HepG2 (cell line): Measurements from ENCODE around the gene ZNF653. TPM values are rescaled to one million over a fixed set of nuclear protein-coding genes. Genes with fewer than 3 reads are reported as not detected.

Experiments
- AHR ChIP-seq: IDR thresholded peaks from 2 replicates; pipeline ENCODE4 v1.6.1; 2018; ENCODE audit warnings: missing genetic modification reagents, missing compliant biosample characterization
- E2F2 ChIP-seq: sonication (generic); formaldehyde crosslinking; IDR thresholded peaks from 2 replicates; pipeline ENCODE4 v1.4.0; 2020; ENCODE audit warnings: missing genetic modification reagents, borderline replicate concordance
- GATAD2A ChIP-seq: IDR thresholded peaks from 2 replicates; pipeline ENCODE4 v1.6.1; 2016
- JUN ChIP-seq: sonication (generic); formaldehyde crosslinking; IDR thresholded peaks from 2 replicates; pipeline ENCODE4 v1.4.0; 2020; ENCODE audit warnings: mild to moderate bottlenecking, missing genetic modification reagents
- KAT7 ChIP-seq: IDR thresholded peaks from 2 replicates; pipeline ENCODE4 v1.6.1; 2018; ENCODE audit warnings: borderline replicate concordance, missing compliant biosample characterization
- MZF1 ChIP-seq: sonication (generic); formaldehyde crosslinking; IDR thresholded peaks from 2 replicates; pipeline ENCODE4 v1.8.1; 2023; ENCODE audit warnings: mild to moderate bottlenecking, missing genetic modification reagents, borderline replicate concordance
- NR0B2 ChIP-seq: sonication (generic); formaldehyde crosslinking; IDR thresholded peaks from 2 replicates; pipeline ENCODE4 v1.4.0; 2020; ENCODE audit warnings: mild to moderate bottlenecking, missing genetic modification reagents
- ONECUT2 ChIP-seq: sonication (generic); formaldehyde crosslinking; IDR thresholded peaks from 2 replicates; pipeline ENCODE4 v1.4.0; 2020; ENCODE audit warnings: missing genetic modification reagents
- SETDB1 ChIP-seq: sonication (generic); formaldehyde crosslinking; IDR thresholded peaks from 2 replicates; pipeline ENCODE4 v1.5.1; 2020; ENCODE audit warnings: missing genetic modification reagents, mild to moderate bottlenecking, borderline replicate concordance
- TP53 ChIP-seq: sonication (generic); formaldehyde crosslinking; conservative IDR thresholded peaks from 2 replicates; pipeline ENCODE4 v1.4.0; 2020; ENCODE audit warnings: missing genetic modification reagents
- YEATS4 ChIP-seq: sonication (generic); formaldehyde crosslinking; IDR thresholded peaks from 2 replicates; pipeline ENCODE4 v1.4.0; 2020; ENCODE audit warnings: missing genetic modification reagents, borderline replicate concordance
- ZFP90 ChIP-seq: sonication (generic); formaldehyde crosslinking; IDR thresholded peaks from 2 replicates; pipeline ENCODE4 v1.8.0; 2022; ENCODE audit warnings: missing genetic modification reagents, mild to moderate bottlenecking, inconsistent platforms, borderline replicate concordance
- ZFY ChIP-seq: sonication (generic); formaldehyde crosslinking; IDR thresholded peaks from 2 replicates; pipeline ENCODE4 v1.4.0; 2020; ENCODE audit warnings: missing genetic modification reagents
- ZNF124 ChIP-seq: sonication (generic); formaldehyde crosslinking; IDR thresholded peaks from 2 replicates; pipeline ENCODE4 v1.4.0; 2020; ENCODE audit warnings: missing genetic modification reagents
- ZNF20 ChIP-seq: sonication (generic); formaldehyde crosslinking; IDR thresholded peaks from 2 replicates; pipeline ENCODE4 v1.4.0; 2020; ENCODE audit warnings: mild to moderate bottlenecking, moderate library complexity, missing genetic modification reagents
- ZNF256 ChIP-seq: sonication (generic); formaldehyde crosslinking; conservative IDR thresholded peaks from 2 replicates; pipeline ENCODE4 v1.4.0; 2020; ENCODE audit warnings: missing genetic modification reagents
- ZNF414 ChIP-seq: sonication (generic); formaldehyde crosslinking; IDR thresholded peaks from 2 replicates; pipeline ENCODE4 v1.5.0; 2020; ENCODE audit warnings: missing genetic modification reagents
- ZNF563 ChIP-seq: sonication (generic); formaldehyde crosslinking; IDR thresholded peaks from 2 replicates; pipeline ENCODE4 v1.8.0; 2022; ENCODE audit warnings: mild to moderate bottlenecking, moderate library complexity, missing genetic modification reagents
- polyA plus RNA-seq, 8 experiments: library from polyadenylated mRNA; depleted of rRNA in 3 of 8; stranded (reverse) in 7 of 8; unstranded in 1 of 8; fragments of >200 nt; fragmentation: Illumina TruSeq in 4 of 8; extraction: Trizol in 4 of 8; gene quantifications; 2 replicates each; pipeline versions ENCODE4 v1.2.1 to v1.2.3, GENCODE V29; 2011 to 2016; ENCODE audit warnings: low read depth in 4 of 8, missing spikeins in 1 of 8, mixed read lengths in 1 of 8; ENCODE audit not compliant: insufficient read depth in 1 of 8
- total RNA-seq, 5 experiments: library from RNA; depleted of rRNA; stranded (reverse); fragments of >200 nt; fragmentation: Illumina TruSeq; extraction: Trizol; gene quantifications; 2 replicates each; pipeline ENCODE4 v1.2.3, GENCODE V29; 2016; ENCODE audit warnings: low read depth in 1 of 5
- TF ChIP-seq, protein P1 (sequence below): sonication (generic); formaldehyde crosslinking; IDR thresholded peaks from 2 replicates; pipeline ENCODE4 v1.5.1; 2020; ENCODE audit warnings: missing genetic modification reagents, mild to moderate bottlenecking, borderline replicate concordance
- TF ChIP-seq, protein P2 (sequence below): IDR thresholded peaks from 2 replicates; pipeline ENCODE4 v1.6.1; 2016; ENCODE audit warnings: low read depth
- TF ChIP-seq, protein P3 (sequence below): sonication (generic); formaldehyde crosslinking; conservative IDR thresholded peaks from 2 replicates; pipeline ENCODE4 v1.8.0; 2022; ENCODE audit warnings: low read depth, missing genetic modification reagents

Gene ZNF653
- total and polyA plus RNA-seq, 2 of the 13 experiments (the other 11 are each of a cell fraction or from before 2014, with no cell fraction given), result 4.7 to 7.1 TPM

DNA sequence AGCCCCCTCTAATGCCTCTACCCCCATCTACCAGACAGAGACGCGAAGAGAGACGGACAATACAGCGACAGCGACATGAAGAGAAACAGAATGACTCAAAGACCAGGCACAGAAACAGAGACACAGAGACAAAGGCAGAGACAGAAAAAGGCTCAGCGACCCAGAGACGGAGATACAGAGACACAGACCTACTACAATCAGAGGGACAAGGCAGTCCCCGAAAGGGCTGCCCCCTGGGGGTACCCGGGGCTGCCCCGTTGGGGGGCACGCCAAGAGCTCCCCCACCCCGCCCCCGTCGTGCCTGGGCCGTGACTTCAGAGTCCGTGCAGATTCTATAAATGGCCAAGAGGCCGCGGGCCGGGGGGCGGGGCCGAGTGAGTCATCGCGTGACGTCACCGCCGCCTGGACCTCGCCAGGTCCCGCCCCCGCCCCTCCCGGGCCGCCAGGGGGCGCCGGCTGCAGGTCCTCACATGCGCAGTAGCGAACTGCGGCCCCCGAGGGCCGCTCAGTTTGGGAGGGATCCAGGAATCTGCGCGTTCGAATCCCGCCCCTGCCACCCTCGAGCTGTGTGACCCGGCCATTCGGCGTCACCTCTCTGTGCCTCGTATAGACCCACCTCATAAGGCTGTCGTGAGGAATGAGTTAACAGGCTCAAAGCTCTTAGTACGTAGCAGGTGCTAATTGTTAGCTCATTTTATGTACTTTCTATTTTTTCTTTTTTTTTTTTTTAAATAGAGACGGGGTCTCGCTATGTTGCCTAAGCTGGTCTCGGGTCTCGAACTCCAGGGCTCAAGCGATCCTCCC lies 30.4 kb upstream of the ZNF653 start (continued):
- TF ChIP-seq TP53 (CRISPR knock-in tag) (no peak), GATAD2A (CRISPR knock-in tag) (no peak), ONECUT2 (CRISPR knock-in tag) (no peak), ZNF20 (CRISPR knock-in tag) (no peak), ZFP90 (CRISPR knock-in tag) (no peak), ZNF414 (CRISPR knock-in tag) (no peak), SETDB1 (CRISPR knock-in tag) (no peak), NR0B2 (CRISPR knock-in tag) (no peak), KAT7 (CRISPR knock-in tag) (no peak), ZNF563 (CRISPR knock-in tag) (0 out of 2 replicates have a peak, but pooled peaks have one; percentile 29), ZFY (CRISPR knock-in tag) (peak; percentile 11; the same call in 1 of the 2 replicates), MZF1 (CRISPR knock-in tag) (no peak), ZNF124 (CRISPR knock-in tag) (0 out of 2 replicates have a peak, but pooled peaks have one; percentile 43), AHR (0 out of 2 replicates have a peak, but pooled peaks have one; percentile 12), JUN (CRISPR knock-in tag) (no peak), YEATS4 (peak; percentile 49; the same call in 1 of the 2 replicates), E2F2 (CRISPR knock-in tag) (no peak), ZNF256 (CRISPR knock-in tag) (no peak)
- TF ChIP-seq, protein P1, sequence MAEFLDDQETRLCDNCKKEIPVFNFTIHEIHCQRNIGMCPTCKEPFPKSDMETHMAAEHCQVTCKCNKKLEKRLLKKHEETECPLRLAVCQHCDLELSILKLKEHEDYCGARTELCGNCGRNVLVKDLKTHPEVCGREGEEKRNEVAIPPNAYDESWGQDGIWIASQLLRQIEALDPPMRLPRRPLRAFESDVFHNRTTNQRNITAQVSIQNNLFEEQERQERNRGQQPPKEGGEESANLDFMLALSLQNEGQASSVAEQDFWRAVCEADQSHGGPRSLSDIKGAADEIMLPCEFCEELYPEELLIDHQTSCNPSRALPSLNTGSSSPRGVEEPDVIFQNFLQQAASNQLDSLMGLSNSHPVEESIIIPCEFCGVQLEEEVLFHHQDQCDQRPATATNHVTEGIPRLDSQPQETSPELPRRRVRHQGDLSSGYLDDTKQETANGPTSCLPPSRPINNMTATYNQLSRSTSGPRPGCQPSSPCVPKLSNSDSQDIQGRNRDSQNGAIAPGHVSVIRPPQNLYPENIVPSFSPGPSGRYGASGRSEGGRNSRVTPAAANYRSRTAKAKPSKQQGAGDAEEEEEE, result no peak
- TF ChIP-seq, protein P2, sequence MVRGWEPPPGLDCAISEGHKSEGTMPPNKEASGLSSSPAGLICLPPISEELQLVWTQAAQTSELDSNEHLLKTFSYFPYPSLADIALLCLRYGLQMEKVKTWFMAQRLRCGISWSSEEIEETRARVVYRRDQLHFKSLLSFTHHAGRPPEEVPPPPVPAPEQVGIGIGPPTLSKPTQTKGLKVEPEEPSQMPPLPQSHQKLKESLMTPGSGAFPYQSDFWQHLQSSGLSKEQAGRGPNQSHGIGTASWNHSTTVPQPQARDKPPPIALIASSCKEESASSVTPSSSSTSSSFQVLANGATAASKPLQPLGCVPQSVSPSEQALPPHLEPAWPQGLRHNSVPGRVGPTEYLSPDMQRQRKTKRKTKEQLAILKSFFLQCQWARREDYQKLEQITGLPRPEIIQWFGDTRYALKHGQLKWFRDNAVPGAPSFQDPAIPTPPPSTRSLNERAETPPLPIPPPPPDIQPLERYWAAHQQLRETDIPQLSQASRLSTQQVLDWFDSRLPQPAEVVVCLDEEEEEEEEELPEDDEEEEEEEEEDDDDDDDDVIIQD, result no peak
- TF ChIP-seq, protein P3, sequence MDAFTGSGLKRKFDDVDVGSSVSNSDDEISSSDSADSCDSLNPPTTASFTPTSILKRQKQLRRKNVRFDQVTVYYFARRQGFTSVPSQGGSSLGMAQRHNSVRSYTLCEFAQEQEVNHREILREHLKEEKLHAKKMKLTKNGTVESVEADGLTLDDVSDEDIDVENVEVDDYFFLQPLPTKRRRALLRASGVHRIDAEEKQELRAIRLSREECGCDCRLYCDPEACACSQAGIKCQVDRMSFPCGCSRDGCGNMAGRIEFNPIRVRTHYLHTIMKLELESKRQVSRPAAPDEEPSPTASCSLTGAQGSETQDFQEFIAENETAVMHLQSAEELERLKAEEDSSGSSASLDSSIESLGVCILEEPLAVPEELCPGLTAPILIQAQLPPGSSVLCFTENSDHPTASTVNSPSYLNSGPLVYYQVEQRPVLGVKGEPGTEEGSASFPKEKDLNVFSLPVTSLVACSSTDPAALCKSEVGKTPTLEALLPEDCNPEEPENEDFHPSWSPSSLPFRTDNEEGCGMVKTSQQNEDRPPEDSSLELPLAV (CRISPR knock-in tag), result no peak
